ENCODE measurements around the gene TXNDC11.

TXNDC11 gene

GRCh38 chr16:11755022-11755760 lies 12.5 kb upstream of the TXNDC11 start:
- H3K4me1 ChIP-seq (ENCODE audit: control insufficient read depth in 5 of 5, insufficient read depth in 5 of 5, low read length in 5 of 5), result peaks cover 0 to 9% (median 0%) of the 10 kb centered on the region in 5 donors
- peaks cover 35 to 92% (median 68%) of the 10 kb centered on the region in 5 donors for H3K36me3 ChIP-seq (ENCODE audit: control insufficient read depth in 5 of 5, insufficient read depth in 5 of 5, low read length in 5 of 5)
- H3K9me3 ChIP-seq (ENCODE audit: control insufficient read depth in 5 of 5, low read length in 5 of 5), result no peaks in the 10 kb centered on the region
- no peaks in the 10 kb centered on the region for H3K27me3 ChIP-seq (ENCODE audit: control insufficient read depth in 5 of 5, insufficient read depth in 4 of 5, low read length in 5 of 5)
- H3K9ac ChIP-seq (ENCODE audit: low read length in 5 of 5), result no peak overlapping the region
- no peak overlapping the region for H3K4me3 ChIP-seq (ENCODE audit: low read depth in 1 of 5, low read length in 5 of 5)
- no peak overlapping the region for H3K27ac ChIP-seq (ENCODE audit: low read depth, low read length)

- Histone ChIP-seq H3K9me3 (ENCODE audit: control insufficient read depth in 5 of 5, low read length in 5 of 5) (no peaks in the 10 kb centered on the region), H3K36me3 (ENCODE audit: control insufficient read depth in 5 of 5, insufficient read depth in 5 of 5, low read length in 5 of 5) (peaks cover 25 to 83% (median 69%) of the 10 kb centered on the region in 5 donors), H3K27me3 (ENCODE audit: control insufficient read depth in 5 of 5, insufficient read depth in 4 of 5, low read length in 5 of 5) (no peaks in the 10 kb centered on the region), H3K4me3 (ENCODE audit: low read depth in 1 of 5, low read length in 5 of 5) (no peak overlapping the region), H3K9ac (ENCODE audit: low read length in 5 of 5) (no peak overlapping the region), H3K27ac (ENCODE audit: low read depth, low read length) (no peak overlapping the region), H3K4me1 (ENCODE audit: control insufficient read depth in 5 of 5, insufficient read depth in 5 of 5, low read length in 5 of 5) (peaks cover 0 to 4% (median 0%) of the 10 kb centered on the region in 5 donors)
Observed at GRCh38 chr16:11752856-11753255, 10.2 kb upstream of the TXNDC11 start.

GRCh38 chr16:11750056-11750455 lies 7.4 kb upstream of the TXNDC11 start:
- Histone ChIP-seq H3K27me3 (ENCODE audit: control insufficient read depth in 5 of 5, insufficient read depth in 4 of 5, low read length in 5 of 5) (no peaks in the 10 kb centered on the region), H3K36me3 (ENCODE audit: control insufficient read depth in 5 of 5, insufficient read depth in 5 of 5, low read length in 5 of 5) (peaks cover 19 to 58% (median 46%) of the 10 kb centered on the region in 5 donors), H3K9ac (ENCODE audit: low read length in 5 of 5) (no peak overlapping the region), H3K27ac (ENCODE audit: low read depth, low read length) (no peak overlapping the region), H3K4me3 (ENCODE audit: low read depth in 1 of 5, low read length in 5 of 5) (no peak overlapping the region), H3K4me1 (ENCODE audit: control insufficient read depth in 5 of 5, insufficient read depth in 5 of 5, low read length in 5 of 5) (no peaks in the 10 kb centered on the region), H3K9me3 (ENCODE audit: control insufficient read depth in 5 of 5, low read length in 5 of 5) (no peaks in the 10 kb centered on the region)

GRCh38 chr16:11748404-11749254 lies 6.0 kb upstream of the TXNDC11 start:
- Histone ChIP-seq H3K36me3 (ENCODE audit: control insufficient read depth in 5 of 5, insufficient read depth in 5 of 5, low read length in 5 of 5) (peaks cover 19 to 45% (median 38%) of the 10 kb centered on the region in 5 donors), H3K27ac (ENCODE audit: low read depth, low read length) (no peak overlapping the region), H3K4me1 (ENCODE audit: control insufficient read depth in 5 of 5, insufficient read depth in 5 of 5, low read length in 5 of 5) (peaks cover 0 to 4% (median 2%) of the 10 kb centered on the region in 5 donors), H3K4me3 (ENCODE audit: low read depth in 1 of 5, low read length in 5 of 5) (no peak overlapping the region), H3K9ac (ENCODE audit: low read length in 5 of 5) (no peak overlapping the region), H3K27me3 (ENCODE audit: control insufficient read depth in 5 of 5, insufficient read depth in 4 of 5, low read length in 5 of 5) (no peaks in the 10 kb centered on the region), H3K9me3 (ENCODE audit: control insufficient read depth in 5 of 5, low read length in 5 of 5) (no peaks in the 10 kb centered on the region)

GRCh38 chr16:11747949-11748403 lies 5.3 kb upstream of the TXNDC11 start:
- no peak overlapping the region for H3K9ac ChIP-seq (ENCODE audit: low read length in 5 of 5)

GRCh38 chr16:11744075-11744470 lies 1.4 kb upstream of the TXNDC11 start:
- Histone ChIP-seq H3K4me1 (ENCODE audit: control insufficient read depth in 5 of 5, insufficient read depth in 5 of 5, low read length in 5 of 5) (peaks cover 6 to 38% (median 26%) of the 10 kb centered on the region in 5 donors), H3K27ac (ENCODE audit: low read depth, low read length) (peak overlapping the region; percentile 89), H3K27me3 (ENCODE audit: control insufficient read depth in 5 of 5, insufficient read depth in 4 of 5, low read length in 5 of 5) (no peaks in the 10 kb centered on the region), H3K4me3 (ENCODE audit: low read depth in 1 of 5, low read length in 5 of 5) (no peak overlapping the region), H3K9ac (ENCODE audit: low read length in 5 of 5) (no peak overlapping the region), H3K36me3 (ENCODE audit: control insufficient read depth in 5 of 5, insufficient read depth in 5 of 5, low read length in 5 of 5) (peaks cover 0 to 4% (median 1%) of the 10 kb centered on the region in 5 donors), H3K9me3 (ENCODE audit: control insufficient read depth in 5 of 5, low read length in 5 of 5) (no peaks in the 10 kb centered on the region)

More at GRCh38 chr16:11747949-11748403, 5.3 kb upstream of the TXNDC11 start:
- no peak overlapping the region for H3K27ac ChIP-seq (ENCODE audit: low read depth, low read length)
- H3K4me1 ChIP-seq (ENCODE audit: control insufficient read depth in 5 of 5, insufficient read depth in 5 of 5, low read length in 5 of 5), result peaks cover 2 to 10% (median 7%) of the 10 kb centered on the region in 5 donors
- H3K36me3 ChIP-seq (ENCODE audit: control insufficient read depth in 5 of 5, insufficient read depth in 5 of 5, low read length in 5 of 5), result peaks cover 19 to 38% (median 32%) of the 10 kb centered on the region in 5 donors
- no peaks in the 10 kb centered on the region for H3K9me3 ChIP-seq (ENCODE audit: control insufficient read depth in 5 of 5, low read length in 5 of 5)
- H3K27me3 ChIP-seq (ENCODE audit: control insufficient read depth in 5 of 5, insufficient read depth in 4 of 5, low read length in 5 of 5), result no peaks in the 10 kb centered on the region
- H3K4me3 ChIP-seq (ENCODE audit: low read depth in 1 of 5, low read length in 5 of 5), result no peak overlapping the region

GRCh38 chr16:11743308-11744074 lies 834 bp upstream of the TXNDC11 start:
- Histone ChIP-seq H3K4me1 (ENCODE audit: control insufficient read depth in 5 of 5, insufficient read depth in 5 of 5, low read length in 5 of 5) (peaks cover 6 to 39% (median 30%) of the 10 kb centered on the region in 5 donors), H3K27me3 (ENCODE audit: control insufficient read depth in 5 of 5, insufficient read depth in 4 of 5, low read length in 5 of 5) (no peaks in the 10 kb centered on the region), H3K4me3 (ENCODE audit: low read depth in 1 of 5, low read length in 5 of 5) (peak overlapping the region; percentile 49 to 92 (median 70)), H3K9me3 (ENCODE audit: control insufficient read depth in 5 of 5, low read length in 5 of 5) (no peaks in the 10 kb centered on the region), H3K9ac (ENCODE audit: low read length in 5 of 5) (peak overlapping the region in 4 of 5 donors; percentile 59 to 81 (median 72)), H3K27ac (ENCODE audit: low read depth, low read length) (peak overlapping the region; percentile 89), H3K36me3 (ENCODE audit: control insufficient read depth in 5 of 5, insufficient read depth in 5 of 5, low read length in 5 of 5) (peaks cover 0 to 2% (median 0%) of the 10 kb centered on the region in 5 donors)

GRCh38 chr16:11742093-11742535 lies 543 bp downstream of the TXNDC11 start:
- H3K9ac ChIP-seq (ENCODE audit: low read length in 5 of 5), result peak overlapping the region; percentile 81 to 97 (median 95)
- H3K4me3 ChIP-seq (ENCODE audit: low read depth in 1 of 5, low read length in 5 of 5), result peak overlapping the region; percentile 81 to 92 (median 88)
- H3K27ac ChIP-seq (ENCODE audit: low read depth, low read length), result peak overlapping the region; percentile 89
- H3K4me1 ChIP-seq (ENCODE audit: control insufficient read depth in 5 of 5, insufficient read depth in 5 of 5, low read length in 5 of 5), result peaks cover 6 to 39% (median 30%) of the 10 kb centered on the region in 5 donors
- no peaks in the 10 kb centered on the region for H3K9me3 ChIP-seq (ENCODE audit: control insufficient read depth in 5 of 5, low read length in 5 of 5)
- peaks cover 0 to 3% (median 0%) of the 10 kb centered on the region in 5 donors for H3K36me3 ChIP-seq (ENCODE audit: control insufficient read depth in 5 of 5, insufficient read depth in 5 of 5, low read length in 5 of 5)
- no peaks in the 10 kb centered on the region for H3K27me3 ChIP-seq (ENCODE audit: control insufficient read depth in 5 of 5, insufficient read depth in 4 of 5, low read length in 5 of 5)

- Histone ChIP-seq H3K9me3 (ENCODE audit: control insufficient read depth in 5 of 5, low read length in 5 of 5) (no peaks in the 10 kb centered on the region), H3K27me3 (ENCODE audit: control insufficient read depth in 5 of 5, insufficient read depth in 4 of 5, low read length in 5 of 5) (no peaks in the 10 kb centered on the region), H3K27ac (ENCODE audit: low read depth, low read length) (peak overlapping the region; percentile 89), H3K9ac (ENCODE audit: low read length in 5 of 5) (peak overlapping the region in 4 of 5 donors; percentile 4 to 96 (median 30)), H3K4me1 (ENCODE audit: control insufficient read depth in 5 of 5, insufficient read depth in 5 of 5, low read length in 5 of 5) (peaks cover 6 to 39% (median 30%) of the 10 kb centered on the region in 5 donors), H3K4me3 (ENCODE audit: low read depth in 1 of 5, low read length in 5 of 5) (peak overlapping the region in 4 of 5 donors; percentile 84 to 92 (median 90)), H3K36me3 (ENCODE audit: control insufficient read depth in 5 of 5, insufficient read depth in 5 of 5, low read length in 5 of 5) (peaks cover 8 to 18% (median 14%) of the 10 kb centered on the region in 5 donors)
Observed at GRCh38 chr16:11740567-11740966, 2.1 kb downstream of the TXNDC11 start.
